Large intestine (tissue), 3 donors: ENCODE results near the gene PHB1. TPM values are rescaled to one million over a fixed set of nuclear protein-coding genes. Genes with fewer than 3 reads are reported as not detected.
"Not testable (repeated sequence)": the region's sequence is repeated elsewhere in the genome, so short reads cannot be mapped to it uniquely, and the experiment has no call there.

Experiments used
- DNase-seq, 2 donors: peaks; one replicate each; pipeline versions ENCODE4 v3.0.0 to v3.0.0-alpha.2; 2013
- H3K27ac ChIP-seq: one replicate; pipeline ENCODE4 v1.5.1; 2013; ENCODE audit warnings: low read length
- H3K27me3 ChIP-seq: 2 replicates; pipeline ENCODE4 v1.6.1; 2013; ENCODE audit warnings: low read length; ENCODE audit not compliant: control insufficient read depth, insufficient read depth
- H3K36me3 ChIP-seq: 2 replicates; pipeline ENCODE4 v1.6.1; 2013; ENCODE audit warnings: low read length; ENCODE audit not compliant: control insufficient read depth, insufficient read depth
- H3K4me1 ChIP-seq: one replicate; pipeline ENCODE4 v1.6.1; 2013; ENCODE audit warnings: low read length; ENCODE audit not compliant: control insufficient read depth, insufficient read depth
- H3K4me3 ChIP-seq: one replicate; pipeline ENCODE4 v1.5.1; 2013; ENCODE audit warnings: low read length
- H3K9me3 ChIP-seq: one replicate; pipeline ENCODE4 v1.6.1; 2013; ENCODE audit warnings: mild to moderate bottlenecking, low read depth, low read length, moderate library complexity; ENCODE audit not compliant: control insufficient read depth
- WGBS: methylation state at CpG from one replicate; pipeline ENCODE4 v1.1.5; 2013; ENCODE audit warnings: low lambda C conversion rate; ENCODE audit not compliant: insufficient coverage; 5-methylcytosine and 5-hydroxymethylcytosine counted together
- polyA plus RNA-seq: library from polyadenylated mRNA; unstranded; fragments of 120-200 nt; gene quantifications from one replicate; pipeline ENCODE4 v1.2.1, GENCODE V29; 2013

PHB1 gene
- polyA plus RNA-seq, 1 donor: 160 TPM

GRCh38 chr17:49431743-49432142 lies 17.1 kb upstream of the PHB1 start:
- DNase-seq: no peak
- WGBS: no CpG with 5 or more reads among the region's 8 CpGs
- peaks cover 8% of the 10 kb centered on the region for H3K27me3 ChIP-seq
- no peak overlapping the region for H3K27ac ChIP-seq
- H3K36me3 ChIP-seq: no peaks in the 10 kb centered on the region
- H3K4me1 ChIP-seq: no peaks in the 10 kb centered on the region
- H3K4me3 ChIP-seq: no peak overlapping the region
- H3K9me3 ChIP-seq: no peaks in the 10 kb centered on the region

GRCh38 chr17:49425004-49425286 lies 10.3 kb upstream of the PHB1 start:
- H3K4me3 ChIP-seq: no peak overlapping the region
- H3K36me3 ChIP-seq: no peaks in the 10 kb centered on the region
- no peaks in the 10 kb centered on the region for H3K9me3 ChIP-seq
- no peak overlapping the region for H3K27ac ChIP-seq
- peaks cover 3% of the 10 kb centered on the region for H3K27me3 ChIP-seq
- H3K4me1 ChIP-seq: no peaks in the 10 kb centered on the region
- DNase-seq: no peak

- not testable (repeated sequence) for DNase-seq, H3K4me1 ChIP-seq, H3K4me3 ChIP-seq, H3K36me3 ChIP-seq, H3K9me3 ChIP-seq, H3K27me3 ChIP-seq, H3K27ac ChIP-seq
- 87% methylated on average over 3 of the region's 16 CpGs for WGBS
Measured at GRCh38 chr17:49424276-49425003, 9.8 kb upstream of the PHB1 start.

- DNase-seq: no peak
- no peaks in the 10 kb centered on the region for H3K4me1 ChIP-seq
- H3K4me3 ChIP-seq: no peak overlapping the region
- H3K9me3 ChIP-seq: peaks cover 7% of the 10 kb centered on the region
- H3K27ac ChIP-seq: no peak overlapping the region
- WGBS: no CpG with 5 or more reads among the region's 1 CpG
- H3K36me3 ChIP-seq: no peaks in the 10 kb centered on the region
- H3K27me3 ChIP-seq: peaks cover 3% of the 10 kb centered on the region
Measured at GRCh38 chr17:49422714-49423113, 8.0 kb upstream of the PHB1 start.

GRCh38 chr17:49419761-49420160 lies 5.1 kb upstream of the PHB1 start:
- not testable (repeated sequence) for H3K27me3 ChIP-seq, H3K27ac ChIP-seq, H3K4me3 ChIP-seq, H3K9me3 ChIP-seq, DNase-seq, H3K36me3 ChIP-seq, H3K4me1 ChIP-seq
- no CpG with 5 or more reads among the region's 23 CpGs for WGBS

GRCh38 chr17:49418754-49419740 lies 4.4 kb upstream of the PHB1 start:
- H3K27me3 ChIP-seq, H3K4me3 ChIP-seq, H3K4me1 ChIP-seq, DNase-seq, H3K27ac ChIP-seq, H3K36me3 ChIP-seq, H3K9me3 ChIP-seq: not testable (repeated sequence)
- WGBS: 94% methylated on average over 5 of the region's 32 CpGs

- peaks cover 32% of the 10 kb centered on the region for H3K36me3 ChIP-seq
- WGBS: no CpG with 5 or more reads among the region's 10 CpGs
- peaks cover 6% of the 10 kb centered on the region for H3K4me1 ChIP-seq
- no peak for DNase-seq
- H3K9me3 ChIP-seq: peaks cover under 1% of the 10 kb centered on the region
- no peak overlapping the region for H3K27ac ChIP-seq
- H3K27me3 ChIP-seq: no peaks in the 10 kb centered on the region
- peak overlapping the region; percentile 83 for H3K4me3 ChIP-seq
Measured at GRCh38 chr17:49414271-49414621, 436 bp downstream of the PHB1 start.

GRCh38 chr17:49409066-49409465 lies 5.6 kb downstream of the PHB1 start:
- no peak overlapping the region for H3K27ac ChIP-seq
- WGBS: no CpG with 5 or more reads among the region's 14 CpGs
- peaks cover 80% of the 10 kb centered on the region for H3K36me3 ChIP-seq
- no peak overlapping the region for H3K4me3 ChIP-seq
- H3K9me3 ChIP-seq: no peaks in the 10 kb centered on the region
- DNase-seq: no peak
- peaks cover 11% of the 10 kb centered on the region for H3K4me1 ChIP-seq
- H3K27me3 ChIP-seq: no peaks in the 10 kb centered on the region

- peaks cover 87% of the 10 kb centered on the region for H3K36me3 ChIP-seq
- no peak overlapping the region for H3K4me3 ChIP-seq
- H3K27me3 ChIP-seq: no peaks in the 10 kb centered on the region
- DNase-seq: peak; percentile 74 to 78
- WGBS: no CpG with 5 or more reads among the region's 9 CpGs
- no peak overlapping the region for H3K27ac ChIP-seq
- no peaks in the 10 kb centered on the region for H3K9me3 ChIP-seq
- H3K4me1 ChIP-seq: peaks cover 5% of the 10 kb centered on the region
Measured at GRCh38 chr17:49407981-49408501, 6.6 kb downstream of the PHB1 start.

GRCh38 chr17:49407086-49407485 lies 7.6 kb downstream of the PHB1 start:
- H3K9me3 ChIP-seq: no peaks in the 10 kb centered on the region
- no peak overlapping the region for H3K4me3 ChIP-seq
- peaks cover 83% of the 10 kb centered on the region for H3K36me3 ChIP-seq
- 100% methylated on average over 4 of the region's 9 CpGs for WGBS
- peaks cover 5% of the 10 kb centered on the region for H3K4me1 ChIP-seq
- no peak for DNase-seq
- H3K27ac ChIP-seq: no peak overlapping the region
- H3K27me3 ChIP-seq: no peaks in the 10 kb centered on the region
